GM12891 (cell line): Measurements from ENCODE around the gene BCL11B.

Source experiments
- POLR2A ChIP-seq: IDR thresholded peaks from 2 replicates; pipeline ENCODE4 v1.6.1; 2011; ENCODE audit warnings: low read depth, low read length, control low read depth
- SPI1 ChIP-seq: IDR thresholded peaks from 2 replicates; pipeline ENCODE4 v1.6.1; 2011; ENCODE audit warnings: low read depth, low read length, control low read depth

DNA sequence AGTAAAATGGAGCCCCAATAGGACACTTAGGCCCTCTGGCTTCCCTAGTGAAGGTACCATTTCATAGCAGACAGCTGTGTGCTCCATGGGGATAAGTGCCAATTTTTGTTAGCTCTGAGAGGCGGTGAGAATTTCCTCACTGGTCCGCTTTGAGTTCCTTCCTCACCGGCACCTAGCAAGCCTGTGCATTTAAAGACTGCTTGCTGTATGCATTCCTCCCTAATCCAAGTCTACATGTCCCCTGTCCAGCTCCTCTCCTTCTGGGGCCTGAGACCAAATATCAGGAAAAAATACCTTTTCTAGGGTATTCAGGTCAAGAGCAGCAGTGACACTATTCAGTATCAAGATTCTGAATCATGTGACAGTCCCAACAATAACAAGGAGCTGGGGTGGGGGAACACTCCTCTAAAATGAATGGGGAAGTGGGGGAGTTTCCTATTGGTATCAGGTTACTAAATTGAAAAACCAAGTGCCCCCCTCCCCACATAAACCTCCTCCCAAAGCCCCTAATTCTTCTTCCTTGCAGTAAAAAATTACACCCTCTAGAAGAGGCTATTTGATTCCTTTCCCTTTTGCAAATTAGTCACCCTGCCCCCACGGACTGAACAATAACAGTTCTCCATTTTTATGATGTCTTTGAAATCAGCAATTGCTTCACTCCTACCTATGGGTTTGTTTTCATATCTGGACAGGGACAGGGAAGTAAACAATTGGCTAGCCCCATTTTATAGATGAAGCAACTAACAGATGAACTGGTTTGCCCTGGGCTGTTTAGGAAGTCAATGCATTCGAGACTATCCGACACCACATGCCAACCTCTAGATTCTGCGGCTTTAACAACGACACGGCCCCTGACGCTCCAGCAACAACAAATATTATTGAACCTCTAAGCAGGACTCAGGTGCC is 28.9 kb downstream of the BCL11B start:
- no peak for TF ChIP-seq SPI1
- TF ChIP-seq POLR2A: no peak
